ENCODE measurements around the gene TREH. TPM values are rescaled to one million over a fixed set of nuclear protein-coding genes. Genes with fewer than 3 reads are reported as not detected.
"Not testable (repeated sequence)": the region's sequence is repeated elsewhere in the genome, so short reads cannot be mapped to it uniquely, and the experiment has no call there.

TREH gene
- not detected in 2 replicates for total RNA-seq
- 2.5 TPM for polyA plus RNA-seq (2012)

DNA sequence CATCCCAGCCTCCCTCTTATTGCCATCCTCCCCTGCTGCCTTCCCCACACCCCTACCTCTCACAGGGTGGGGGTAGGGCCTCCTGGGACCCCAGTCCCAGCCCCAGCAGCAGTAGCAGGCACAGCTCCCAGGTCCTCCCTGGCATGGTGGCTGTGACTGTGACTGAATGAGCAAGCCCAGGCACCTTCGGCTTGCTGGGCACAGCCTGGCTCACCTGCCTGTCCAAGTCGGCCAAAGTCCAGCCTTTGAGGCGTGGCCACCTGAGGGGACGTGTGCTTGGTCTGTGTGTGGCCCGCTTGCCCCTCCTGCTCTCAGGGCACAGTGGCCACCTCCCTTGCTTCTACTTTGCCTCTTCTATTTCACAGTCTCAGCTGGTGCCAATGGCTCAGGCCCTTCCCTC is at the start of gene TREH:
Gene TREH (minus strand): TSS at position 168 of the 400 bp plus-strand sequence. CDS start 23 bp downstream, at position 145.
- no peak for DNase-seq (ENCODE audit: low read depth)

- DNase-seq (ENCODE audit: low read depth) = not testable (repeated sequence)
These were observed 48.7 kb upstream of the TREH start for GRCh38 chr11:118728112-118728511.

- DNase-seq (ENCODE audit: low read depth) = not testable (repeated sequence)
These were observed 48.2 kb upstream of the TREH start for GRCh38 chr11:118727721-118728066.

DNA sequence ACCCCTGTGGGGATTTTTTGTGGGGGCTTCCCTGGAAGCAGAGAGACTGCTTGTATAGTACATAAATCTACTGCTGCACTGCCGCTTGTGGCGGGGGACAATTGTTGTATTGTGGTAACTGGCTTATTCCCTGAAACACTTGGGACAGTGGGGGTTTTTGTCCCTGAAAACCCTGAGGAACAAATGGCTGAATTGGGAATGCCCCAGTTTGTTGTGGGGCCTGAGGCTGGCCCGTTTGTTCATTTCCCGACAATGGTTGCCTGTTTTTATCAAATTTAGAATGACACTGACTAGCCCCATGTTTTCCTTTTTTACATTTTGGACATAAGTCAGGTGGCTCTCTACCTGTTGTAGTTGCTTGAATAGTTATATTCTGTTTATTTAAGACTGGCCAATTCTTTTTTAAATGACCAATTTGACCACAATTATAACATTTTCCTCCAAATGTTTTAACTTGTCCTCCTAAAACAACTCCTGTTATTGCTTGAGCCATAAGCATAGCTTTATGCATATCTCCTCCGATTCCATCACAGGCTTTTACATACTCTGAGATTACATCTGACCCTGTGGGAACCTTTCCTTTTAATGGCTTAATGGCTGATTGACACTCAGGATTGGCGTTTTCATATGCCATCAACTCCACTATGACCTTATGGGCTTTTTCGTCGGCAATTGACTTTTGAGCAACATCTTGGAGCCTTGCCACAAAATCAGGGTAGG is 47.7 kb upstream of the TREH start:
- DNase-seq (ENCODE audit: low read depth) = not testable (repeated sequence)

GRCh38 chr11:118721478-118722015 is 42.1 kb upstream of the TREH start:
- not testable (repeated sequence) for DNase-seq (ENCODE audit: low read depth)

GRCh38 chr11:118720740-118721139 is 41.3 kb upstream of the TREH start:
- DNase-seq (ENCODE audit: low read depth) = not testable (repeated sequence)

DNA sequence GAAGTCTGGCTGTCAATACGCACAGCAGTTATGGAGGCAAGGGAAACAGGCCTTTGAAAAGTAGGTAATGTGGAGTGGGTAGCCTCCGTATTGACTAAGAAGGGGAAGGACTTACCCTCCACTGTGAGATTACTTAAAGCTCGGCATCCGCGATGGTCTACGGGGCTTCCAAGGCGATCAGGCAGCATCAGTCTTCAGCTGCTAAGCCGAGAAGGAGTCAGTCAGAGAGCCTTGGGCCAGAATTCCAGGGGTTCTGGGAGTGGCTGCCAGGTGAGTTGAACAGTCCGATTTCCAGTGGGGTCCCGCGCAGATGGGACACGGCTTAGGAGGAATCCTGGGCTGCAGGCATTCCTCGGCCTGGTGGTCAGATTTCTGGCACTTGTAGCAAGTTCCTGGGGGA is 40.6 kb upstream of the TREH start:
- not testable (repeated sequence) for DNase-seq (ENCODE audit: low read depth)

DNA sequence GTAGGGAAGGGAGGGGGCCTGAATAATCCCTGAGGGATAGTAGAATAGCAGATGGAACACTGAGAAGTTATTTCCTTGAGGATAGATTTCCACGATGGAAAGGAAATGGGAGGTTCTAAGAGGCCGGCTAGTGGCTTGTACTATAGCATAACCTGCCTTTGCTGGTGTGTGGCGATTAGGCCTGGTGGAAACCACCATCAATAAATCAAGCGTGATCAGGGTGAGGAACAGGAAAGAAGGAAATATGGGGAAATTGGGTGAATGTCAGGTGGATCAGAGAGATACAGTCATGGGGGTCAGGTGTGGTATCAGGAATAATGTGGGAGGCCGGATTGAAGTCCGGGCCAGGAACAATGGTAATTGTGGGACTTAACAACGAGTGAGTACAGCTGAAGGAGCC is 39.1 kb upstream of the TREH start:
- DNase-seq (ENCODE audit: low read depth) = not testable (repeated sequence)

DNA sequence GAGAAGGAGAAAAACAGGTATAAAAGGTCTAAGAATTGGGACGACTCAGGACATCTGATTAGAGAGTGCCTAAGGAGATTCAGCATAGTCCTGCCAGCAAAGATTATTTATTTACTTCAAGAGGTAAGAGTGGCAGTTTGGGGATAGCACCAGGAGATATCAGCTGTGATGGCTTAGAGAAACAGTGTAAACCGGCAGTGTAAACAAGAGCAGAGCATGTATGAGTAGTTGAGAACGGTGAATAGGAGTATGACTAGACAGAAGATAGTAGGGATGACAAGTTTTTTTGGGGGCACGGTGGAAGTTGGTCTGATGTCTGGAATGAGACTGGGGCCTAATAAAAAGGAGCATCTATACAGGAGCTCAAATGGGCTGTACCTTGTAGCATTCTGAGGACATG is 38.3 kb upstream of the TREH start:
- not testable (repeated sequence) for DNase-seq (ENCODE audit: low read depth)

- not testable (repeated sequence) for DNase-seq (ENCODE audit: low read depth)
These were observed 37.8 kb upstream of the TREH start for GRCh38 chr11:118717221-118717620.

DNA sequence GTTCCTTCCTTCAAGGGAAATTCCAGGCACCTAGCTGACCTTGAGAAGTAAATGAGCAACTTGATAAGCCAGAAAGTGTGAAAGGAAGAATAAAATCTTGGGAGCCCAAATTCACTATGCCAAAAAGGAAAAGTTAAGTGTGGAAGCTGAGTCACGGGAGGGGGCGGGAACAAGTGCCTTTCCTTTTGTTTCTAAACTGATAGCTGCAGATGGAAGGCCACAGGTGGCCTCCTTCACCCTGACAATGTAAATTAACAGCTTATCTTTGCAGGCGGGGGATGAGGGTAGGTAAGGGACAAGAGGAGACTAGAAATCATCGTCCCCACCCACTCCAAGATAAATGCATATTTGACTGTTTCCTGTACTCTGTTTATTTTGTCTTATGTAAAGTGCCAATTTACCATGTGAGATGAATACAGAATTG is 36.4 kb upstream of the TREH start:
- DNase-seq (ENCODE audit: low read depth) = peak; percentile 56

DNA sequence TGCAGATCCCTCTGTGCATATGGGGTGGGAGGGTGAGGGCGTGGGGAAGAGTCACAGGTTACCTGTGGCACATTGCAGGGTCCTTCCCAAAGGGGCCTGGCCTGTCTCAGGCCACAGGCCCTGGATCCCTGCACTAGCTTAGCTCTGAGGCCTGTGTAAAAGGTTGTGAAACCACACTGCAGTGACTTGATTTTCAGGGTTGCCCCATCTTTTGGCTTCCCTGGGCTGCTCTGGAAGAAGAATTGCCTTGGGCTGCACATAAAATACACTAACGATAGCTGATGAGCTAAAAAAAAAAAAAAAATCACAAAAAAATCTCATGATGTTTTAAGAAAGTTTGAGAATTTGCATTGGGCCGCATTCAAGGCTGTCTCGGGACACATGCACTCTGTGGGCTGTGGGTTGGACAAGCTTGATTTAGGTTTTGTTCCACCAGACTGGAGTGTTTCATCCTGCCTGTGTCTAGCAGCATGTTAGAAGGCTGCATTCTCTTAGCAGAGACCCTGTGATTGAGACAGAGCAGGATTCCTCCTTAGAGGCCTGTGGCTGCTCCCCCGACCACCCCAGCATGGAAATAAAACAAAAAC is 35.9 kb upstream of the TREH start:
- DNase-seq (ENCODE audit: low read depth) = peak; percentile 26

DNA sequence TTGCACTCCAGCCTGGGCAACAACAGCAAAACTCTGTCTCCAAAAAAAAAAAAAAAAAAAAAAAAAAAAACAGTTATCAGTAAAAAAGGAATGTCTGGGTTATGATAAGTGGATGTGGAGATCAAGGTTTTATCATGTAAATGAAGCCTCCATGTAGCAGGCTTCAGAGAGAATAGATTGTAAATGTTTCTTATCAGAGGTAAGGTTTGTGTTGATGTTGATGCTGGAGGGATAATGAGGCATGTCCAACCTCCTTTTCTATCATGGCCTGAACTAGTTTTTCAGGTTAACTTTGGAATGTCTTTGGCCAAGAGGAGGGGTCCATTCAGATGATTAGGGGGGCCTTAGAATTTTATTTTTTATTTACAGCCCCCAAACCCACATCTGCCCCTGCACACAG is 35.4 kb upstream of the TREH start:
- DNase-seq (ENCODE audit: low read depth) = no peak

- not testable (repeated sequence) for DNase-seq (ENCODE audit: low read depth)
These were observed 35.0 kb upstream of the TREH start for GRCh38 chr11:118714416-118714815.

DNA sequence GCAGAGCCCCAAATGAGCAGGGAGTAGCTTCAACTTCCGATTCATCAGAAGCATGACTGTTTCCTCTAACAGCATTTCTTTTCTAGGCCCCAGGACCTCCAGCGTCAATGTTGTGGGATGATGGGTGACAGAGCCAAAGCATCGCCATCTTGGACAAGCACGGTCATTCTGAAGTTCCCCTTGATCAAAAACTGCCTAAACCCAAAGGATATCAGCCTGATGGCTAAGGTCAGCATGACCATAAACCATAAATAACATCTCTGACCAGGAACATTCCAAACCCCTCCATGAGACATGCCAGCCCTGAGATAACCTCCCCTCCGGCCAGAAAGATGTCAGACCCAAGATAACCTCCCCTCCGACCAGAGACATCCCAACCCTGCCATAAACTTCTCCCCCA is 28.8 kb upstream of the TREH start:
- no peak for DNase-seq (ENCODE audit: low read depth)

GRCh38 chr11:118706546-118706825 is 27.0 kb upstream of the TREH start:
- DNase-seq (ENCODE audit: low read depth) = no peak

DNA sequence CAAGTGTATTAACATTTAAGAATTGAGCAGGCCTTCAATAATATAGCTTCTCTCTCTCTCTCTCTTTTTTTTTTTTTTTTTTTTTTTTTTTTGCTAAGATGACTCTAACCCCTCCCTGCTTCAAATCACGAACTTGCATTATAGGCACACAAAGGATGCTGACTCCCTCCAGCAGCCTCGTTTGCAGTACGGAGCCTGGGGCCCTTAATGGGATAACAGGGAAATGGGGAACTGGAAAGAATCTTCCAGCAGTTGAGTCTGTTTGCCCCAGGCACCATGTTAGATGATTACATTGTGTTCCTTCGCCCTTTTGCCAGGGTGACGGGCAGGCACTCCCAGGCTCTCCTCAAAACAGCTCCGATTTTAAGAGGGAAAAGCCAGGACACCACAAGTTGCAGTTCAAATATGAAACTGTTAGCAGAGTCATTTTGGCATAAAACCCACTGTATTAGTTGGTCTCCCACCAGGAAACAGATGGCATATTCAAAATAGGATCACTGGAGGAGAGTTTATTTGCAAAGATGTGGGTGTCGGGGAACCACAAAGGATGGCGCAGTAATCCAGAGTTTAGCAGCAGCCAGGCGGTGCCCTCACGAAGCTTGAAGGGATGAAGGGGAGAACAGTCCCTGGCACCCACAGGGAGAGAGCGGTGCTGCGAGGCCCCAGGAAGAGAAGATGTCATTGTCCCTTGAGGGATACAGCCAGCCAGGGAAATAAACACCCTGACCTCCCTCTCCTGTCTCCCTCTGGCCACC is 26.5 kb upstream of the TREH start:
- peak; percentile 16 for DNase-seq (ENCODE audit: low read depth)

GRCh38 chr11:118705111-118705741 is 25.8 kb upstream of the TREH start:
- DNase-seq (ENCODE audit: low read depth) = peak; percentile 75

- no peak for DNase-seq (ENCODE audit: low read depth)
These were observed 24.2 kb upstream of the TREH start for GRCh38 chr11:118703563-118704106.

- no peak for DNase-seq (ENCODE audit: low read depth)
These were observed 20.2 kb upstream of the TREH start for GRCh38 chr11:118699506-118700220.

GRCh38 chr11:118697346-118697745 is 17.9 kb upstream of the TREH start:
- DNase-seq (ENCODE audit: low read depth) = no peak
